Body of pancreas (tissue), 4 donors: ENCODE data around the gene CDC42BPA.

Experiments
- CTCF ChIP-seq, 7 experiments: fragments of 450-650 bp in 4 of 7; fragments of 200-600 bp in 3 of 7; sonication (generic) in 3 of 7; IDR thresholded peaks; one replicate each; pipeline ENCODE4 v1.5.1; 2016 to 2019; ENCODE audit warnings: antibody characterized with exemption in 7 of 7
- POLR2A ChIP-seq, 3 donors: fragments of 450-650 bp; IDR thresholded peaks; one replicate each; pipeline ENCODE4 v1.6.1; 2016; ENCODE audit warnings: antibody characterized with exemption in 3 of 3, mild to moderate bottlenecking in 2 of 3

- TF ChIP-seq CTCF (IDR thresholded peaks at IDR 0.05): no peak
- no peak for TF ChIP-seq POLR2A (IDR thresholded peaks at IDR 0.05)
These were observed 5.1 kb upstream of the CDC42BPA start for GRCh38 chr1:227323171-227323966.
